SK-N-SH treated with all-trans-retinoic acid at 6 μM for 48 hours (cell line): Measurements from ENCODE around the gene TSPAN15.

Experiments used
- ATAC-seq: fragments of 200-7000 bp; cut with Tn5 transposase; 3 replicates; pipeline ENCODE4 v1.9.1; 2020; ENCODE audit warnings: mild to moderate bottlenecking, moderate library complexity
- ARNTL ChIP-seq: fragments of 450-650 bp; formaldehyde crosslinking; IDR thresholded peaks from 2 replicates; pipeline ENCODE4 v1.5.0; 2020; ENCODE audit warnings: low read depth, mild to moderate bottlenecking, moderate library complexity, borderline replicate concordance
- BACH2 ChIP-seq: fragments of 250-450 bp; sonication (Bioruptor Pico); IDR thresholded peaks from 2 replicates; pipeline ENCODE4 v1.9.0; 2021; ENCODE audit warnings: mild to moderate bottlenecking, borderline replicate concordance
- CSDC2 ChIP-seq: fragments of 250-450 bp; sonication (Bioruptor Pico); IDR thresholded peaks from 2 replicates; pipeline ENCODE4 v1.5.0; 2020; ENCODE audit warnings: mild to moderate bottlenecking, moderate library complexity
- ESRRG ChIP-seq: fragments of 250-450 bp; sonication (Bioruptor Pico); IDR thresholded peaks from 2 replicates; pipeline ENCODE4 v1.6.1; 2021; ENCODE audit warnings: mild to moderate bottlenecking
- GLIS3 ChIP-seq: fragments of 250-450 bp; sonication (Bioruptor Pico); IDR thresholded peaks from 2 replicates; pipeline ENCODE4 v1.5.0; 2020; ENCODE audit warnings: mild to moderate bottlenecking, moderate library complexity
- ISL1 ChIP-seq: fragments of 250-450 bp; sonication (Bioruptor Pico); IDR thresholded peaks from 2 replicates; pipeline ENCODE4 v2.1.2; 2022; ENCODE audit warnings: mild to moderate bottlenecking, moderate library complexity
- OSR1 ChIP-seq: fragments of 250-450 bp; sonication (Bioruptor Pico); IDR thresholded peaks from 2 replicates; pipeline ENCODE4 v1.8.0; 2022; ENCODE audit warnings: moderate library complexity, mild to moderate bottlenecking, inconsistent platforms
- PATZ1 ChIP-seq: fragments of 250-450 bp; sonication (Bioruptor Pico); IDR thresholded peaks from 2 replicates; pipeline ENCODE4 v1.8.0; 2020; ENCODE audit warnings: mild to moderate bottlenecking, moderate library complexity, borderline replicate concordance
- PPARA ChIP-seq: fragments of 250-450 bp; sonication (Bioruptor Pico); IDR thresholded peaks from 2 replicates; pipeline ENCODE4 v1.5.0; 2020; ENCODE audit warnings: mild to moderate bottlenecking, borderline replicate concordance
- RARB ChIP-seq: fragments of 250-450 bp; sonication (Bioruptor Pico); IDR thresholded peaks from 2 replicates; pipeline ENCODE4 v1.8.0; 2021; ENCODE audit warnings: mild to moderate bottlenecking, moderate library complexity
- TCF4 ChIP-seq: fragments of 250-450 bp; sonication (Bioruptor Pico); IDR thresholded peaks from 2 replicates; pipeline ENCODE4 v1.8.0; 2021; ENCODE audit warnings: mild to moderate bottlenecking, moderate library complexity, borderline replicate concordance
- TOX ChIP-seq: fragments of 250-450 bp; sonication (Bioruptor Pico); IDR thresholded peaks from 2 replicates; pipeline ENCODE4 v1.8.0; 2021; ENCODE audit warnings: mild to moderate bottlenecking, moderate library complexity, borderline replicate concordance
- TSHZ2 ChIP-seq: fragments of 250-450 bp; sonication (Bioruptor Pico); IDR thresholded peaks from 2 replicates; pipeline ENCODE4 v1.5.0; 2020; ENCODE audit warnings: mild to moderate bottlenecking, moderate library complexity
- ZC3H10 ChIP-seq: fragments of 250-450 bp; sonication (Bioruptor Pico); IDR thresholded peaks from 2 replicates; pipeline ENCODE4 v1.5.1; 2021; ENCODE audit warnings: mild to moderate bottlenecking, moderate library complexity
- ZFP3 ChIP-seq: fragments of 250-450 bp; sonication (Bioruptor Pico); IDR thresholded peaks from 2 replicates; pipeline ENCODE4 v1.5.0; 2020; ENCODE audit warnings: mild to moderate bottlenecking, moderate library complexity
- ZFP30 ChIP-seq: fragments of 450-650 bp; formaldehyde crosslinking; IDR thresholded peaks from 2 replicates; pipeline ENCODE4 v1.5.0; 2022; ENCODE audit warnings: mild to moderate bottlenecking, moderate library complexity
- ZNF565 ChIP-seq: fragments of 450-650 bp; formaldehyde crosslinking; conservative IDR thresholded peaks from 2 replicates; pipeline ENCODE4 v1.5.0; 2020; ENCODE audit warnings: low read depth, mild to moderate bottlenecking, moderate library complexity
- ZNF70 ChIP-seq: fragments of 450-650 bp; formaldehyde crosslinking; IDR thresholded peaks from 2 replicates; pipeline ENCODE4 v1.5.0; 2020; ENCODE audit warnings: mild to moderate bottlenecking, moderate library complexity
- TF ChIP-seq, protein P1 (sequence below): fragments of 250-450 bp; sonication (Bioruptor Pico); IDR thresholded peaks from 2 replicates; pipeline ENCODE4 v1.5.1; 2020; ENCODE audit warnings: low read depth, mild to moderate bottlenecking, moderate library complexity
- TF ChIP-seq, protein P2 (sequence below): fragments of 250-450 bp; sonication (Bioruptor Pico); IDR thresholded peaks from 2 replicates; pipeline ENCODE4 v1.8.0; 2021; ENCODE audit warnings: low read depth, mild to moderate bottlenecking, moderate library complexity, borderline replicate concordance

The TSPAN15 gene

GRCh38 chr10:69549959-69550358 is 98.7 kb downstream of the TSPAN15 start:
- ATAC-seq, result no peak
- TF ChIP-seq TSHZ2 (CRISPR knock-in tag), result no peak

GRCh38 chr10:69552268-69552667 is 101.0 kb downstream of the TSPAN15 start:
- no peak for TF ChIP-seq PATZ1 (CRISPR knock-in tag)
- TF ChIP-seq ZFP30, result no peak
- TF ChIP-seq, protein P1, sequence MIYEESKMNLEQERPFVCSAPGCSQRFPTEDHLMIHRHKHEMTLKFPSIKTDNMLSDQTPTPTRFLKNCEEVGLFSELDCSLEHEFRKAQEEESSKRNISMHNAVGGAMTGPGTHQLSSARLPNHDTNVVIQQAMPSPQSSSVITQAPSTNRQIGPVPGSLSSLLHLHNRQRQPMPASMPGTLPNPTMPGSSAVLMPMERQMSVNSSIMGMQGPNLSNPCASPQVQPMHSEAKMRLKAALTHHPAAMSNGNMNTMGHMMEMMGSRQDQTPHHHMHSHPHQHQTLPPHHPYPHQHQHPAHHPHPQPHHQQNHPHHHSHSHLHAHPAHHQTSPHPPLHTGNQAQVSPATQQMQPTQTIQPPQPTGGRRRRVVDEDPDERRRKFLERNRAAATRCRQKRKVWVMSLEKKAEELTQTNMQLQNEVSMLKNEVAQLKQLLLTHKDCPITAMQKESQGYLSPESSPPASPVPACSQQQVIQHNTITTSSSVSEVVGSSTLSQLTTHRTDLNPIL (CRISPR knock-in tag), result no peak
- no peak for TF ChIP-seq TSHZ2 (CRISPR knock-in tag)
- TF ChIP-seq BACH2, result no peak
- TF ChIP-seq ZNF70 (CRISPR knock-in tag), result no peak
- no peak for TF ChIP-seq GLIS3
- TF ChIP-seq ZC3H10 (CRISPR knock-in tag), result no peak
- TF ChIP-seq ZNF565 (CRISPR knock-in tag), result no peak
- TF ChIP-seq TCF4, result no peak
- TF ChIP-seq ARNTL (CRISPR knock-in tag), result no peak
- TF ChIP-seq ZFP3 (CRISPR knock-in tag), result no peak
- TF ChIP-seq, all 23 proteins: peak for 0
- no peak for ATAC-seq

GRCh38 chr10:69553328-69553727 is 102.1 kb downstream of the TSPAN15 start:
- ATAC-seq, result no peak
- no peak for TF ChIP-seq RARB (CRISPR knock-in tag)
- TF ChIP-seq TCF4, result no peak
- no peak for TF ChIP-seq OSR1 (CRISPR knock-in tag)
- TF ChIP-seq ESRRG (CRISPR knock-in tag), result no peak
- TF ChIP-seq ZNF70 (CRISPR knock-in tag), result no peak
- TF ChIP-seq TOX (CRISPR knock-in tag), result no peak
- TF ChIP-seq ISL1 (CRISPR knock-in tag), result no peak
- no peak for TF ChIP-seq PPARA
- no peak for TF ChIP-seq CSDC2 (CRISPR knock-in tag)
- TF ChIP-seq, protein P2, sequence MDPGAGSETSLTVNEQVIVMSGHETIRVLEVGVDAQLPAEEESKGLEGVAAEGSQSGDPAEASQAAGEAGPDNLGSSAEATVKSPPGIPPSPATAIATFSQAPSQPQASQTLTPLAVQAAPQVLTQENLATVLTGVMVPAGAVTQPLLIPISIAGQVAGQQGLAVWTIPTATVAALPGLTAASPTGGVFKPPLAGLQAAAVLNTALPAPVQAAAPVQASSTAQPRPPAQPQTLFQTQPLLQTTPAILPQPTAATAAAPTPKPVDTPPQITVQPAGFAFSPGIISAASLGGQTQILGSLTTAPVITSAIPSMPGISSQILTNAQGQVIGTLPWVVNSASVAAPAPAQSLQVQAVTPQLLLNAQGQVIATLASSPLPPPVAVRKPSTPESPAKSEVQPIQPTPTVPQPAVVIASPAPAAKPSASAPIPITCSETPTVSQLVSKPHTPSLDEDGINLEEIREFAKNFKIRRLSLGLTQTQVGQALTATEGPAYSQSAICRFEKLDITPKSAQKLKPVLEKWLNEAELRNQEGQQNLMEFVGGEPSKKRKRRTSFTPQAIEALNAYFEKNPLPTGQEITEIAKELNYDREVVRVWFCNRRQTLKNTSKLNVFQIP (CRISPR knock-in tag), result no peak
- no peak for TF ChIP-seq GLIS3
- TF ChIP-seq BACH2, result no peak
- TF ChIP-seq, protein P1 (CRISPR knock-in tag), result no peak
